PFSK-1 (cell line): ENCODE results near the gene WDR77. TPM values are rescaled to one million over a fixed set of nuclear protein-coding genes. Genes with fewer than 3 reads are reported as not detected.

Experiments used
- FOXP2 ChIP-seq: optimal IDR thresholded peaks from 2 replicates; pipeline ENCODE3; 2011; ENCODE audit warnings: borderline replicate concordance, control low read depth, inconsistent platforms; ENCODE audit not compliant: insufficient read depth; ENCODE audit errors: extremely low read length, extremely low read depth
- POLR2AphosphoS5 ChIP-seq: IDR thresholded peaks from 2 replicates; pipeline ENCODE4 v1.6.1; 2012; ENCODE audit warnings: low read depth, mild to moderate bottlenecking, control low read depth, low read length, moderate library complexity
- SIN3A ChIP-seq: IDR thresholded peaks from 2 replicates; pipeline ENCODE4 v1.6.1; 2012; ENCODE audit warnings: mild to moderate bottlenecking, low read length, moderate library complexity, borderline replicate concordance; ENCODE audit not compliant: insufficient read depth
- TAF1 ChIP-seq: IDR thresholded peaks from 2 replicates; pipeline ENCODE4 v1.6.1; 2012; ENCODE audit warnings: low read length, control low read depth, borderline replicate concordance; ENCODE audit not compliant: insufficient read depth
- polyA plus RNA-seq: library from polyadenylated mRNA; unstranded; fragments of >200 nt; gene quantifications from one replicate; pipeline ENCODE4 v1.2.1, GENCODE V29; 2012; ENCODE audit warnings: low read depth, missing spikeins; ENCODE audit not compliant: insufficient read length
- TF ChIP-seq, protein P1 (sequence below), 2 experiments: IDR thresholded peaks; 2 replicates each; pipeline versions ENCODE4 v1.6.1 to v1.8.0; 2011 to 2012; ENCODE audit warnings: low read depth in 2 of 2, low read length in 2 of 2, control low read depth in 1 of 2, inconsistent platforms in 1 of 2, mild to moderate bottlenecking in 1 of 2, moderate library complexity in 1 of 2; ENCODE audit not compliant: insufficient read depth in 1 of 2

Gene WDR77
- polyA plus RNA-seq, result 75.2 TPM

DNA sequence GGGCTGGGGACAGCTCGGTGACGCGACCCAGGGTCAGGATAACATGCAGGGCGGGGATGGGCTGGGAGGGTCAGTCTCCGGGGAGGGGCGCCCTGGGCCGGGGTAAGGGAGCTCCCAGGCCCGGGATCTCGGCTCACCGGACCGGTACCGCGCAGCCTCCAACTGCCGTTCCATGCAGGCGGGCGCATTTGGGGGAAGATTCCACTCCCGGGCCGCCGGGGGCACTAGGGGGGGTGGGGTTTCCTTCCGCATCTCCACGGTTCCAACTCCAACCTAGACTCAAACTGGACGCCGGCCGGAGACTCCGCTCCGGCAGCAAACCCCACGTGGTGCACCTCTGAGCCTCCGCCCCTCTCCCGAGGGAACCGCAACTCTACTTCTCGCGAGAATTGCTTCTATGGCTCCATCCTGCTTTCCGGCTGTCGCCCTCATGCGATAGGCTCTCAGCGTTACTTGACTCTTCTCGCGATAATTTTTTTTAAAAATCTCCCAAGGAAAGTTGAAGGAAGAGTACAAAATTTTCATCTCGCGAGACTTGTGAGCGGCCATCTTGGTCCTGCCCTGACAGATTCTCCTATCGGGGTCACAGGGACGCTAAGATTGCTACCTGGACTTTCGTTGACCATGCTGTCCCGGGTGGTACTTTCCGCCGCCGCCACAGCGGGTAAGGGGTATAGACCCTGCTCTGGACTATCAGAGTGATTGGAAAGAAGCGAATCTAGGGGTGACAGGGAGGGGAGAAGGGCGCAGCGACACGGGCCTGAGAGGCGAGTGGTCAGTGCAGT lies at the start of gene WDR77, which contains the start of gene ATP5PB:
TSS of gene WDR77 (minus strand) at position 339 of the 785 bp plus-strand sequence. CDS start at position 252, 87 bp downstream.
TSS of gene ATP5PB (plus strand) at position 547 of the 785 bp plus-strand sequence. CDS start at position 625, 78 bp downstream.
- TF ChIP-seq SIN3A, result peak; percentile 98
- peak; percentile 93 for TF ChIP-seq TAF1
- TF ChIP-seq FOXP2, result peak; percentile 49
- TF ChIP-seq, protein P1, sequence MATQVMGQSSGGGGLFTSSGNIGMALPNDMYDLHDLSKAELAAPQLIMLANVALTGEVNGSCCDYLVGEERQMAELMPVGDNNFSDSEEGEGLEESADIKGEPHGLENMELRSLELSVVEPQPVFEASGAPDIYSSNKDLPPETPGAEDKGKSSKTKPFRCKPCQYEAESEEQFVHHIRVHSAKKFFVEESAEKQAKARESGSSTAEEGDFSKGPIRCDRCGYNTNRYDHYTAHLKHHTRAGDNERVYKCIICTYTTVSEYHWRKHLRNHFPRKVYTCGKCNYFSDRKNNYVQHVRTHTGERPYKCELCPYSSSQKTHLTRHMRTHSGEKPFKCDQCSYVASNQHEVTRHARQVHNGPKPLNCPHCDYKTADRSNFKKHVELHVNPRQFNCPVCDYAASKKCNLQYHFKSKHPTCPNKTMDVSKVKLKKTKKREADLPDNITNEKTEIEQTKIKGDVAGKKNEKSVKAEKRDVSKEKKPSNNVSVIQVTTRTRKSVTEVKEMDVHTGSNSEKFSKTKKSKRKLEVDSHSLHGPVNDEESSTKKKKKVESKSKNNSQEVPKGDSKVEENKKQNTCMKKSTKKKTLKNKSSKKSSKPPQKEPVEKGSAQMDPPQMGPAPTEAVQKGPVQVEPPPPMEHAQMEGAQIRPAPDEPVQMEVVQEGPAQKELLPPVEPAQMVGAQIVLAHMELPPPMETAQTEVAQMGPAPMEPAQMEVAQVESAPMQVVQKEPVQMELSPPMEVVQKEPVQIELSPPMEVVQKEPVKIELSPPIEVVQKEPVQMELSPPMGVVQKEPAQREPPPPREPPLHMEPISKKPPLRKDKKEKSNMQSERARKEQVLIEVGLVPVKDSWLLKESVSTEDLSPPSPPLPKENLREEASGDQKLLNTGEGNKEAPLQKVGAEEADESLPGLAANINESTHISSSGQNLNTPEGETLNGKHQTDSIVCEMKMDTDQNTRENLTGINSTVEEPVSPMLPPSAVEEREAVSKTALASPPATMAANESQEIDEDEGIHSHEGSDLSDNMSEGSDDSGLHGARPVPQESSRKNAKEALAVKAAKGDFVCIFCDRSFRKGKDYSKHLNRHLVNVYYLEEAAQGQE (IDR thresholded peaks at IDR 0.05; ENCODE audit: insufficient read depth in 1 of 2, low read depth in 2 of 2, low read length in 2 of 2), result peak in 1 of 2 experiments; percentile 26; a peak in 1 of 4 replicates
- TF ChIP-seq POLR2AphosphoS5, result peak; percentile 91

- TF ChIP-seq, protein P1 (IDR thresholded peaks at IDR 0.05; ENCODE audit: insufficient read depth in 1 of 2, low read depth in 2 of 2, low read length in 2 of 2), result no peak
- TF ChIP-seq POLR2AphosphoS5 (no peak), FOXP2 (no peak), TAF1 (no peak), SIN3A (no peak)
These were observed 48.5 kb upstream of the WDR77 start for GRCh38 chr1:111497592-111497991.

DNA sequence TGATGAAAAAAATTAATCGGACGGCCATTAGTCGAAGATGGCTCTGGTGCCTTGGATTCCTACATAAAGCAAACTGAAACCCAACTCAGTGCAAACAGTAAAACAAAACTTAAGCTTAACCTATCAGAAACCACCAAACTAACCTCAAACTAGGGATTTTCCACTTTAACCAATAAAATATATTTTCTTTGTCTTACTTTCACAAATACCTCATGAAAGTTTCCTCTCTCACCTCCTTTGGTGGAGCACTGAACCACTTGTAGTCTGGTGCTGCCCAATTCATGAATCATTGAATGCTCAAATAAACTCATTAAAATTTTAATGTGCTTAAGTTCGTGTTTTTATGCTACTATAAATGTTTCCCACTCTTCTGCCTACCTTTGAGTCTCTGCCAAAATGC lies 47.3 kb upstream of the WDR77 start:
- TF ChIP-seq, protein P1 (IDR thresholded peaks at IDR 0.05; ENCODE audit: insufficient read depth in 1 of 2, low read depth in 2 of 2, low read length in 2 of 2), result no peak
- no peak for TF ChIP-seq FOXP2

DNA sequence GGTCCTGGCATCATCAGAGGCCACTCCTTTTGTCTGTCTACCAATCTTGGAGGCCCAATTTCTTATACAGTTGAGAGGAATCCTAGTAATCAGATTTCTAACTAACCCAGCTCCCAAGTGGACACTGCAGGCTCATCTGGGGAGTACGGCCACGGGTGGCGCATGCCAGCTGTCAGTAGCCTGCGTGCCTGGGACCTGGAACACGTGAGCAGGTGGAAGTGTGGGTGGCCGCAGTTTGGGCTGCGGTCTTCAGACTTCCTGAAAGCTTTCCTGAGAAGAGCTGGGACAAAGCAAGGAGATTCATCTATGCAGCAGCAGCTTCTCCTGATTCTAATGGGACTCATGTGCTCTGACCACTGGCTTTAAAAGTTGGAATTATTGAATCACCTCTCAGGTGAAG lies 42.0 kb upstream of the WDR77 start:
- TF ChIP-seq, protein P1 (IDR thresholded peaks at IDR 0.05; ENCODE audit: insufficient read depth in 1 of 2, low read depth in 2 of 2, low read length in 2 of 2), result no peak
- TF ChIP-seq POLR2AphosphoS5 (no peak), SIN3A (no peak), TAF1 (no peak)

GRCh38 chr1:111490220-111490619 lies 41.2 kb upstream of the WDR77 start:
- no peak for TF ChIP-seq FOXP2
